Neural progenitor cell (in vitro differentiated cells): ENCODE results near the gene ERC2.

Source experiments
- CTCF ChIP-seq: fragments of 200-600 bp; sonication (generic); IDR thresholded peaks from 2 replicates; pipeline ENCODE4 v1.5.1; 2017; ENCODE audit warnings: antibody characterized with exemption, mild to moderate bottlenecking
- EZH2 ChIP-seq: fragments of 200-600 bp; sonication (generic); IDR thresholded peaks from 2 replicates; pipeline ENCODE4 v1.6.1; 2017; ENCODE audit warnings: antibody characterized with exemption, mild to moderate bottlenecking, moderate library complexity

GRCh38 chr3:55624238-55624637 is 844.0 kb downstream of the ERC2 start:
- TF ChIP-seq CTCF (no peak), EZH2 (no peak)
